CD4-positive, alpha-beta T cell (primary cell): ENCODE measurements around the gene CTIF. TPM values are rescaled to one million over a fixed set of nuclear protein-coding genes. Genes with fewer than 3 reads are reported as not detected.

Source experiments
- ATAC-seq: fragments of 200-7000 bp; cut with Tn5 transposase; one replicate; pipeline ENCODE4 v1.10.0; 2022; ENCODE audit warnings: mild to moderate bottlenecking; ENCODE audit not compliant: poor library complexity
- CTCF ChIA-PET: fragments of 350-600 bp; sonication (Branson Sonifier 250); formaldehyde crosslinking; loops from one replicate; lab custom pipeline; 2021; ENCODE audit warnings: antibody characterized with exemption, inconsistent platforms; lab: Charles Lee
- POLR2A ChIA-PET: fragments of 350-600 bp; sonication (Branson Sonifier 250); formaldehyde crosslinking; loops from one replicate; lab custom pipeline; 2021; ENCODE audit warnings: antibody characterized with exemption, inconsistent platforms; lab: Charles Lee
- DNase-seq, 14 experiments: peaks; one replicate each; pipeline ENCODE4 v3.0.0-alpha.2; 2013 to 2020; ENCODE audit warnings: mixed read lengths in 2 of 14
- H3K27ac ChIP-seq, 2 donors: one replicate each; pipeline versions ENCODE4 v1.5.1 to v1.7.0; 2013; ENCODE audit warnings: low read length in 2 of 2, low read depth in 1 of 2, mild to moderate bottlenecking in 1 of 2
- H3K27me3 ChIP-seq, 2 experiments: 1 replicate in 1 of 2; 2 replicates in 1 of 2; pipeline versions ENCODE4 v1.6.1 to v1.7.0; 2013; ENCODE audit warnings: low read length in 2 of 2, control low read depth in 1 of 2, mild to moderate bottlenecking in 1 of 2, moderate library complexity in 1 of 2; ENCODE audit not compliant: insufficient read depth in 2 of 2, control insufficient read depth in 1 of 2
- H3K36me3 ChIP-seq: one replicate; pipeline ENCODE4 v1.6.1; 2013; ENCODE audit warnings: low read length, control low read depth; ENCODE audit not compliant: insufficient read depth
- H3K4me1 ChIP-seq: one replicate; pipeline ENCODE4 v1.6.1; 2013; ENCODE audit warnings: low read length, control low read depth; ENCODE audit not compliant: insufficient read depth
- H3K4me3 ChIP-seq: one replicate; pipeline ENCODE4 v1.5.1; 2013; ENCODE audit warnings: mild to moderate bottlenecking, low read length, moderate library complexity
- H3K9me3 ChIP-seq, 2 experiments: 1 replicate in 1 of 2; 2 replicates in 1 of 2; pipeline versions ENCODE4 v1.6.1 to v1.7.0; 2013; ENCODE audit warnings: low read length in 2 of 2, mild to moderate bottlenecking in 2 of 2, control low read depth in 1 of 2, moderate library complexity in 1 of 2; ENCODE audit not compliant: control insufficient read depth in 1 of 2, insufficient read depth in 1 of 2
- H3K27ac Mint-ChIP-seq: one replicate; pipeline ENCODE4 v1.8.0; 2020; ENCODE audit warnings: mixed read lengths
- H3K27me3 Mint-ChIP-seq: one replicate; pipeline ENCODE4 v1.8.0; 2021; ENCODE audit warnings: mixed read lengths
- H3K36me3 Mint-ChIP-seq: one replicate; pipeline ENCODE4 v1.8.0; 2021; ENCODE audit warnings: low read depth, mixed read lengths
- H3K4me1 Mint-ChIP-seq: one replicate; pipeline ENCODE4 v1.8.0; 2021; ENCODE audit warnings: low read depth, mixed read lengths
- H3K4me3 Mint-ChIP-seq: one replicate; pipeline ENCODE4 v1.8.0; 2020; ENCODE audit warnings: mild to moderate bottlenecking, mixed read lengths
- H3K9me3 Mint-ChIP-seq: one replicate; pipeline ENCODE4 v1.8.0; 2020; ENCODE audit warnings: mixed read lengths
- CTCF ChIP-seq: fragments of 200-600 bp; IDR thresholded peaks from one replicate; pipeline ENCODE4 v1.8.0; 2022; ENCODE audit warnings: antibody characterized with exemption, mild to moderate bottlenecking
- intact Hi-C, 2 experiments: fragments of 100-400 bp; cut with DNase I in 1 of 2; cut with micrococcal nuclease in 1 of 2; formaldehyde crosslinking; loops; one replicate each; pipeline versions ENCODE4 v1.15.1 to v1.9.0; 2023 to 2025; cut with DNase I, micrococcal nuclease
- total RNA-seq, 174 experiments: library from RNA in 2 of 174; stranded (reverse) in 2 of 174; gene quantifications; one replicate each; pipeline ENCODE4 v1.2.3 and lab custom pipeline; 2021 to 2026

Gene CTIF
- total RNA-seq, 2 experiments from 2014 or later: 1.1 to 2.9 TPM

GRCh38 chr18:48742304-48742703 is 203.5 kb downstream of the CTIF start:
- no peaks in the 10 kb centered on the region for H3K4me1 ChIP-seq
- intact Hi-C loops: no loop called here
- no peak overlapping the region for H3K4me3 ChIP-seq
- no peaks in the 10 kb centered on the region for H3K9me3 Mint-ChIP-seq
- no peaks in the 10 kb centered on the region for H3K36me3 Mint-ChIP-seq
- CTCF ChIA-PET: no interaction called here
- DNase-seq (no peak), ATAC-seq (no peak)
- no peak overlapping the region for H3K27ac ChIP-seq
- H3K36me3 ChIP-seq: no peaks in the 10 kb centered on the region
- H3K4me3 Mint-ChIP-seq: no peak overlapping the region
- POLR2A ChIA-PET: no interaction called here
- H3K27ac Mint-ChIP-seq: no peak overlapping the region
- H3K9me3 ChIP-seq: no peaks in the 10 kb centered on the region
- no peak for TF ChIP-seq CTCF
- no peaks in the 10 kb centered on the region for H3K27me3 ChIP-seq
- no peaks in the 10 kb centered on the region for H3K27me3 Mint-ChIP-seq
- no peaks in the 10 kb centered on the region for H3K4me1 Mint-ChIP-seq

- intact Hi-C loops: no loop called here
- Histone ChIP-seq H3K27me3 (no peaks in the 10 kb centered on the region), H3K4me3 (no peak overlapping the region), H3K27ac (no peak overlapping the region), H3K4me1 (no peaks in the 10 kb centered on the region), H3K36me3 (no peaks in the 10 kb centered on the region), H3K9me3 (no peaks in the 10 kb centered on the region)
- peak in 2 of 14 experiments; percentile 23 to 38 for DNase-seq
- Mint-ChIP-seq H3K9me3 (no peaks in the 10 kb centered on the region), H3K27me3 (no peaks in the 10 kb centered on the region), H3K4me3 (no peak overlapping the region), H3K36me3 (no peaks in the 10 kb centered on the region), H3K27ac (no peak overlapping the region), H3K4me1 (no peaks in the 10 kb centered on the region)
- TF ChIP-seq CTCF: no peak
- no peak for ATAC-seq
- ChIA-PET CTCF (no interaction called here), POLR2A (no interaction called here)
These were observed 204.1 kb downstream of the CTIF start for GRCh38 chr18:48742706-48743475.

GRCh38 chr18:48743886-48744285 is 205.1 kb downstream of the CTIF start:
- DNase-seq (no peak), ATAC-seq (no peak)
- H3K4me3 ChIP-seq: no peak overlapping the region
- Mint-ChIP-seq H3K27me3 (no peaks in the 10 kb centered on the region), H3K9me3 (no peaks in the 10 kb centered on the region), H3K4me1 (no peaks in the 10 kb centered on the region), H3K27ac (no peak overlapping the region), H3K36me3 (no peaks in the 10 kb centered on the region), H3K4me3 (no peak overlapping the region)
- H3K27me3 ChIP-seq: no peaks in the 10 kb centered on the region
- no peaks in the 10 kb centered on the region for H3K36me3 ChIP-seq
- ChIA-PET POLR2A (no interaction called here), CTCF (no interaction called here)
- H3K4me1 ChIP-seq: no peaks in the 10 kb centered on the region
- no peak overlapping the region for H3K27ac ChIP-seq
- no peaks in the 10 kb centered on the region for H3K9me3 ChIP-seq
- intact Hi-C loops: no loop called here
- TF ChIP-seq CTCF: no peak
